GM23338 (cell line): ENCODE results near the gene CLEC1B. TPM values are rescaled to one million over a fixed set of nuclear protein-coding genes. Genes with fewer than 3 reads are reported as not detected.

Experiments
- ATAC-seq: fragments of 200-7000 bp; cut with Tn5 transposase; 3 replicates; pipeline ENCODE4 v1.9.1; 2020
- DNase-seq: peaks from one replicate; pipeline ENCODE4 v3.0.0-alpha.2; 2015; ENCODE audit warnings: low spot score
- H2AFZ ChIP-seq: fragments of 200-600 bp; sonication (generic); 2 replicates; pipeline ENCODE4 v1.8.0; 2016; ENCODE audit warnings: antibody characterized with exemption, mild to moderate bottlenecking, moderate library complexity
- H3F3A ChIP-seq: fragments of 200-600 bp; sonication (generic); replicated peaks from 2 replicates; pipeline ENCODE4 v1.8.0; 2017; ENCODE audit warnings: antibody characterized with exemption, mixed run types, low read depth
- H3K27ac ChIP-seq: fragments of 200-600 bp; sonication (generic); 2 replicates; pipeline ENCODE4 v1.6.1; 2016; ENCODE audit warnings: low read depth
- H3K27me3 ChIP-seq: fragments of 200-600 bp; sonication (generic); 2 replicates; pipeline ENCODE4 v1.8.0; 2016; ENCODE audit warnings: mild to moderate bottlenecking, mixed run types, moderate library complexity; ENCODE audit not compliant: insufficient read depth
- H3K36me3 ChIP-seq: fragments of 200-600 bp; sonication (generic); 2 replicates; pipeline ENCODE4 v1.8.0; 2016; ENCODE audit warnings: mild to moderate bottlenecking; ENCODE audit not compliant: insufficient read depth
- H3K4me1 ChIP-seq: fragments of 200-600 bp; sonication (generic); 2 replicates; pipeline ENCODE4 v1.8.0; 2016; ENCODE audit warnings: mild to moderate bottlenecking, moderate library complexity; ENCODE audit not compliant: insufficient read depth
- H3K4me2 ChIP-seq: fragments of 200-600 bp; sonication (generic); 2 replicates; pipeline ENCODE4 v1.7.1; 2017; ENCODE audit warnings: mixed run types
- H3K4me3 ChIP-seq: fragments of 200-600 bp; sonication (generic); 2 replicates; pipeline ENCODE4 v1.6.1; 2016; ENCODE audit warnings: mixed run types
- H3K79me2 ChIP-seq: fragments of 200-600 bp; sonication (generic); replicated peaks from 2 replicates; pipeline ENCODE4 v1.8.0; 2017; ENCODE audit warnings: mild to moderate bottlenecking; ENCODE audit not compliant: insufficient read depth
- H3K9me2 ChIP-seq: fragments of 200-600 bp; sonication (generic); 2 replicates; pipeline ENCODE4 v1.8.0; 2017; ENCODE audit not compliant: insufficient read depth
- H4K20me1 ChIP-seq: fragments of 200-600 bp; sonication (generic); replicated peaks from 2 replicates; pipeline ENCODE4 v1.8.0; 2017; ENCODE audit warnings: mild to moderate bottlenecking; ENCODE audit not compliant: insufficient read depth
- H3K27ac Mint-ChIP-seq: 2 replicates; pipeline ENCODE4 v1.8.0; 2020; ENCODE audit warnings: inconsistent platforms, mild to moderate bottlenecking, moderate library complexity, mixed read lengths
- H3K27me3 Mint-ChIP-seq: 3 replicates; pipeline ENCODE4 v1.8.0; 2022; ENCODE audit warnings: low read depth, mild to moderate bottlenecking, moderate library complexity, mixed read lengths, inconsistent platforms; ENCODE audit not compliant: insufficient read depth, poor library complexity
- H3K36me3 Mint-ChIP-seq: 3 replicates; pipeline ENCODE4 v1.8.0; 2021; ENCODE audit warnings: low read depth, mild to moderate bottlenecking, inconsistent platforms, moderate library complexity, mixed read lengths
- H3K4me1 Mint-ChIP-seq: 3 replicates; pipeline ENCODE4 v1.8.0; 2020; ENCODE audit warnings: mild to moderate bottlenecking, inconsistent platforms, mixed read lengths
- H3K4me3 Mint-ChIP-seq: 3 replicates; pipeline ENCODE4 v1.8.0; 2021; ENCODE audit warnings: moderate library complexity, mild to moderate bottlenecking, inconsistent platforms, mixed read lengths
- H3K9me3 Mint-ChIP-seq: 3 replicates; pipeline ENCODE4 v1.8.0; 2020; ENCODE audit warnings: moderate library complexity, mild to moderate bottlenecking, inconsistent platforms, mixed read lengths
- CREB1 ChIP-seq: fragments of 250-450 bp; sonication (Bioruptor Pico); IDR thresholded peaks from 2 replicates; pipeline ENCODE4 v1.5.0; 2020; ENCODE audit warnings: low read depth, mild to moderate bottlenecking, moderate library complexity
- EZH2phosphoT487 ChIP-seq: fragments of 200-600 bp; sonication (generic); IDR thresholded peaks from one replicate; pipeline ENCODE4 v1.8.1; 2018; ENCODE audit warnings: antibody characterized with exemption; ENCODE audit not compliant: unreplicated experiment
- NANOG ChIP-seq: IDR thresholded peaks from 2 replicates; pipeline ENCODE4 v1.6.1; 2016; ENCODE audit warnings: antibody characterized with exemption, borderline replicate concordance
- POLR2AphosphoS5 ChIP-seq: IDR thresholded peaks from 2 replicates; pipeline ENCODE4 v1.6.1; 2016; ENCODE audit warnings: antibody characterized with exemption, low read depth
- REST ChIP-seq: IDR thresholded peaks from one replicate; pipeline ENCODE4 v1.6.1; 2018; ENCODE audit warnings: antibody characterized with exemption; ENCODE audit not compliant: unreplicated experiment
- STAT1 ChIP-seq: IDR thresholded peaks from one replicate; pipeline ENCODE4 v1.6.1; 2016; ENCODE audit warnings: antibody characterized with exemption; ENCODE audit not compliant: unreplicated experiment
- ZNF114 ChIP-seq: fragments of 250-450 bp; sonication (Bioruptor Pico); IDR thresholded peaks from 2 replicates; pipeline ENCODE4 v1.5.0; 2020; ENCODE audit warnings: mild to moderate bottlenecking, moderate library complexity
- ZNF331 ChIP-seq: fragments of 250-450 bp; sonication (Bioruptor Pico); IDR thresholded peaks from 2 replicates; pipeline ENCODE4 v1.5.0; 2020; ENCODE audit warnings: low read depth, mild to moderate bottlenecking, moderate library complexity
- polyA plus RNA-seq: library from polyadenylated mRNA; unstranded; fragments of >200 nt; fragmentation: Nextera tagmentation; extraction: Ambion mirVana; gene quantifications from 2 replicates; pipeline ENCODE4 v1.2.1, GENCODE V29; 2016
- total RNA-seq: library from RNA; depleted of rRNA; stranded (reverse); fragments of >200 nt; shearing (Covaris generic); gene quantifications from 2 replicates; pipeline ENCODE4 v1.2.3, GENCODE V29; 2014
- TF ChIP-seq, protein P1 (sequence below): IDR thresholded peaks from 2 replicates; pipeline ENCODE4 v1.6.1; 2016; ENCODE audit warnings: antibody characterized with exemption
- TF ChIP-seq, protein P2 (sequence below): fragments of 250-450 bp; sonication (Bioruptor Pico); IDR thresholded peaks from 2 replicates; pipeline ENCODE4 v1.5.0; 2020; ENCODE audit warnings: mild to moderate bottlenecking, moderate library complexity
- TF ChIP-seq, protein P3 (sequence below), 2 experiments: fragments of 200-600 bp in 1 of 2; sonication (generic) in 1 of 2; conservative IDR thresholded peaks; 2 replicates each; pipeline versions ENCODE4 v1.5.1 to v1.6.1; 2016 to 2017; ENCODE audit warnings: antibody characterized with exemption in 2 of 2, low read depth in 2 of 2, mild to moderate bottlenecking in 2 of 2, moderate library complexity in 1 of 2

CLEC1B gene
- total and polyA plus RNA-seq, 2 experiments from 2014 or later, result not detected

GRCh38 chr12:9960590-9960989 is 38.3 kb downstream of the CLEC1B start:
- Mint-ChIP-seq H3K4me1 (peaks cover 15% of the 10 kb centered on the region), H3K36me3 (no peaks in the 10 kb centered on the region), H3K27me3 (peaks cover 2% of the 10 kb centered on the region), H3K9me3 (no peaks in the 10 kb centered on the region), H3K27ac (0 out of 2 replicates have a peak overlapping the region, but pooled peaks have one; percentile 23), H3K4me3 (no peak overlapping the region)
- Histone ChIP-seq H3K9me2 (0 out of 2 replicates have a peak, but pooled peaks cover 4% of the 10 kb centered on the region), H4K20me1 (no peaks in the 10 kb centered on the region), H3K4me3 (no peak overlapping the region), H3K4me2 (no peak overlapping the region), H3K27me3 (no peaks in the 10 kb centered on the region), H3K36me3 (no peaks in the 10 kb centered on the region), H3K79me2 (no peaks in the 10 kb centered on the region), H3F3A (no peaks in the 10 kb centered on the region), H3K4me1 (peaks cover 7% of the 10 kb centered on the region), H2AFZ (no peak overlapping the region; the same call in 1 of the 2 replicates), H3K27ac (no peak overlapping the region)
- DNase-seq, result no peak
- TF ChIP-seq ZNF114, result no peak
- no peak for TF ChIP-seq POLR2AphosphoS5
- TF ChIP-seq NANOG, result no peak
- TF ChIP-seq, protein P1, sequence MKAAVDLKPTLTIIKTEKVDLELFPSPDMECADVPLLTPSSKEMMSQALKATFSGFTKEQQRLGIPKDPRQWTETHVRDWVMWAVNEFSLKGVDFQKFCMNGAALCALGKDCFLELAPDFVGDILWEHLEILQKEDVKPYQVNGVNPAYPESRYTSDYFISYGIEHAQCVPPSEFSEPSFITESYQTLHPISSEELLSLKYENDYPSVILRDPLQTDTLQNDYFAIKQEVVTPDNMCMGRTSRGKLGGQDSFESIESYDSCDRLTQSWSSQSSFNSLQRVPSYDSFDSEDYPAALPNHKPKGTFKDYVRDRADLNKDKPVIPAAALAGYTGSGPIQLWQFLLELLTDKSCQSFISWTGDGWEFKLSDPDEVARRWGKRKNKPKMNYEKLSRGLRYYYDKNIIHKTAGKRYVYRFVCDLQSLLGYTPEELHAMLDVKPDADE, result no peak
- TF ChIP-seq EZH2phosphoT487, result no peak
- TF ChIP-seq STAT1, result no peak
- TF ChIP-seq, protein P2, sequence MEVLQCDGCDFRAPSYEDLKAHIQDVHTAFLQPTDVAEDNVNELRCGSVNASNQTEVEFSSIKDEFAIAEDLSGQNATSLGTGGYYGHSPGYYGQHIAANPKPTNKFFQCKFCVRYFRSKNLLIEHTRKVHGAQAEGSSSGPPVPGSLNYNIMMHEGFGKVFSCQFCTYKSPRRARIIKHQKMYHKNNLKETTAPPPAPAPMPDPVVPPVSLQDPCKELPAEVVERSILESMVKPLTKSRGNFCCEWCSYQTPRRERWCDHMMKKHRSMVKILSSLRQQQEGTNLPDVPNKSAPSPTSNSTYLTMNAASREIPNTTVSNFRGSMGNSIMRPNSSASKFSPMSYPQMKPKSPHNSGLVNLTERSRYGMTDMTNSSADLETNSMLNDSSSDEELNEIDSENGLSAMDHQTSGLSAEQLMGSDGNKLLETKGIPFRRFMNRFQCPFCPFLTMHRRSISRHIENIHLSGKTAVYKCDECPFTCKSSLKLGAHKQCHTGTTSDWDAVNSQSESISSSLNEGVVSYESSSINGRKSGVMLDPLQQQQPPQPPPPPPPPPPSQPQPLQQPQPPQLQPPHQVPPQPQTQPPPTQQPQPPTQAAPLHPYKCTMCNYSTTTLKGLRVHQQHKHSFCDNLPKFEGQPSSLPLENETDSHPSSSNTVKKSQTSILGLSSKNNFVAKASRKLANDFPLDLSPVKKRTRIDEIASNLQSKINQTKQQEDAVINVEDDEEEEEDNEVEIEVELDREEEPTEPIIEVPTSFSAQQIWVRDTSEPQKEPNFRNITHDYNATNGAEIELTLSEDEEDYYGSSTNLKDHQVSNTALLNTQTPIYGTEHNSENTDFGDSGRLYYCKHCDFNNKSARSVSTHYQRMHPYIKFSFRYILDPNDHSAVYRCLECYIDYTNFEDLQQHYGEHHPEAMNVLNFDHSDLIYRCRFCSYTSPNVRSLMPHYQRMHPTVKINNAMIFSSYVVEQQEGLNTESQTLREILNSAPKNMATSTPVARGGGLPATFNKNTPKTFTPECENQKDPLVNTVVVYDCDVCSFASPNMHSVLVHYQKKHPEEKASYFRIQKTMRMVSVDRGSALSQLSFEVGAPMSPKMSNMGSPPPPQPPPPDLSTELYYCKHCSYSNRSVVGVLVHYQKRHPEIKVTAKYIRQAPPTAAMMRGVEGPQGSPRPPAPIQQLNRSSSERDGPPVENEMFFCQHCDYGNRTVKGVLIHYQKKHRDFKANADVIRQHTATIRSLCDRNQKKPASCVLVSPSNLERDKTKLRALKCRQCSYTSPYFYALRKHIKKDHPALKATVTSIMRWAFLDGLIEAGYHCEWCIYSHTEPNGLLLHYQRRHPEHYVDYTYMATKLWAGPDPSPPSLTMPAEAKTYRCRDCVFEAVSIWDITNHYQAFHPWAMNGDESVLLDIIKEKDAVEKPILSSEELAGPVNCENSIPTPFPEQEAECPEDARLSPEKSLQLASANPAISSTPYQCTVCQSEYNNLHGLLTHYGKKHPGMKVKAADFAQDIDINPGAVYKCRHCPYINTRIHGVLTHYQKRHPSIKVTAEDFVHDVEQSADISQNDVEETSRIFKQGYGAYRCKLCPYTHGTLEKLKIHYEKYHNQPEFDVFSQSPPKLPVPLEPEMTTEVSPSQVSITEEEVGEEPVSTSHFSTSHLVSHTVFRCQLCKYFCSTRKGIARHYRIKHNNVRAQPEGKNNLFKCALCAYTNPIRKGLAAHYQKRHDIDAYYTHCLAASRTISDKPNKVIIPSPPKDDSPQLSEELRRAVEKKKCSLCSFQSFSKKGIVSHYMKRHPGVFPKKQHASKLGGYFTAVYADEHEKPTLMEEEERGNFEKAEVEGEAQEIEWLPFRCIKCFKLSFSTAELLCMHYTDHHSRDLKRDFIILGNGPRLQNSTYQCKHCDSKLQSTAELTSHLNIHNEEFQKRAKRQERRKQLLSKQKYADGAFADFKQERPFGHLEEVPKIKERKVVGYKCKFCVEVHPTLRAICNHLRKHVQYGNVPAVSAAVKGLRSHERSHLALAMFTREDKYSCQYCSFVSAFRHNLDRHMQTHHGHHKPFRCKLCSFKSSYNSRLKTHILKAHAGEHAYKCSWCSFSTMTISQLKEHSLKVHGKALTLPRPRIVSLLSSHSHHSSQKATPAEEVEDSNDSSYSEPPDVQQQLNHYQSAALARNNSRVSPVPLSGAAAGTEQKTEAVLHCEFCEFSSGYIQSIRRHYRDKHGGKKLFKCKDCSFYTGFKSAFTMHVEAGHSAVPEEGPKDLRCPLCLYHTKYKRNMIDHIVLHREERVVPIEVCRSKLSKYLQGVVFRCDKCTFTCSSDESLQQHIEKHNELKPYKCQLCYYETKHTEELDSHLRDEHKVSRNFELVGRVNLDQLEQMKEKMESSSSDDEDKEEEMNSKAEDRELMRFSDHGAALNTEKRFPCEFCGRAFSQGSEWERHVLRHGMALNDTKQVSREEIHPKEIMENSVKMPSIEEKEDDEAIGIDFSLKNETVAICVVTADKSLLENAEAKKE (CRISPR knock-in tag), result no peak
- TF ChIP-seq, protein P3, sequence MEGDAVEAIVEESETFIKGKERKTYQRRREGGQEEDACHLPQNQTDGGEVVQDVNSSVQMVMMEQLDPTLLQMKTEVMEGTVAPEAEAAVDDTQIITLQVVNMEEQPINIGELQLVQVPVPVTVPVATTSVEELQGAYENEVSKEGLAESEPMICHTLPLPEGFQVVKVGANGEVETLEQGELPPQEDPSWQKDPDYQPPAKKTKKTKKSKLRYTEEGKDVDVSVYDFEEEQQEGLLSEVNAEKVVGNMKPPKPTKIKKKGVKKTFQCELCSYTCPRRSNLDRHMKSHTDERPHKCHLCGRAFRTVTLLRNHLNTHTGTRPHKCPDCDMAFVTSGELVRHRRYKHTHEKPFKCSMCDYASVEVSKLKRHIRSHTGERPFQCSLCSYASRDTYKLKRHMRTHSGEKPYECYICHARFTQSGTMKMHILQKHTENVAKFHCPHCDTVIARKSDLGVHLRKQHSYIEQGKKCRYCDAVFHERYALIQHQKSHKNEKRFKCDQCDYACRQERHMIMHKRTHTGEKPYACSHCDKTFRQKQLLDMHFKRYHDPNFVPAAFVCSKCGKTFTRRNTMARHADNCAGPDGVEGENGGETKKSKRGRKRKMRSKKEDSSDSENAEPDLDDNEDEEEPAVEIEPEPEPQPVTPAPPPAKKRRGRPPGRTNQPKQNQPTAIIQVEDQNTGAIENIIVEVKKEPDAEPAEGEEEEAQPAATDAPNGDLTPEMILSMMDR (conservative IDR thresholded peaks at IDR 0.05; ENCODE audit: low read depth in 2 of 2), result no peak
- no peak for TF ChIP-seq CREB1 (CRISPR knock-in tag)
- TF ChIP-seq REST, result no peak
- no peak for TF ChIP-seq ZNF331 (CRISPR knock-in tag)
- no peak for ATAC-seq
